ENCODE data around the gene SIRPB2. TPM values are rescaled to one million over a fixed set of nuclear protein-coding genes. Genes with fewer than 3 reads are reported as not detected.
"Not testable (repeated sequence)": the region's sequence is repeated elsewhere in the genome, so short reads cannot be mapped to it uniquely, and the experiment has no call there.

Gene SIRPB2
- total RNA-seq, 1 donor from 2014 or later = 0.20 TPM

DNA sequence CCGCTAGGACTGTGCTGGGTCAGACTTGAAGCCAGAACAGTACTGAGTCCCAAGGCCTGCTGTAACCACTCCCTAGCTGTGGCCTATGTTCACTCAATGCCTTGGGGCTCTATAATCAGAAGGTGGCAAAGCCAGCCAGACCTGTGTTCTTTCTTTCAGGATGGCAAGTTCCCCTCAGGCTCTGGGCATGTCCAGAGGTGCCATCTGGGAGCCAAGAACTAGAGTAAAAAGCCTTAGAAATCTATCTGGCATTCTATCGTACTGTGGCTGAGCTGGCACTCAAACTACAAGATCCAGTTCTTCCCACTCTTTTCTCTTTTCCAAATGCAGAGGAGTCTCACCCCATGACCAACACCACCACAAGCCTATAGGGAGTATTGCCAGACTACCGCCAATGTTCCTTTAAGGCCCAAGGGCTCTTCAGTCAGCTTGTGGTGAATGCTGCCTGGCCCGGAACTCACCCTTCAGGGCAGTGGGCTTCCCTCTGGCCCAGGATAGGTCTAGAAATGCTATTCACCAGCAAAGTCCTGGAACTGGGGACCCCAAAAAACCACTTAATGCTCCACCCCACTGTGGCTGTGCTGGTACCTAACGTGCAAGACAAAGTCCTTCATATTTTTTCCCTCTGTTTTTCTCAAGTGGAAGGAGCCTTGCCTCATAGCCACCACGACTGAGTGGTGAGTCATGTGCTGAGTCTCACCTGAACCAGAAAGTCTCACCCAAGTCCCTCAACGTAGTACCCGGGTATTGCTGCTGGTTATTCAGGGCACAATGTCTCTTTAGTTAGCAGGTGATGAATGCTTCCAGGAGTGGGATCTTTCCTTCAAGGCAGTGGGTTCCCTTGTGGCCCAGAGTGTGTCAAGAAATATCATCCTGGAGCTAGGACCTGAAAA is 8.6 kb upstream of the SIRPB2 start:
- DNase-seq (ENCODE audit: low read depth in 2 of 2) = no peak

DNA sequence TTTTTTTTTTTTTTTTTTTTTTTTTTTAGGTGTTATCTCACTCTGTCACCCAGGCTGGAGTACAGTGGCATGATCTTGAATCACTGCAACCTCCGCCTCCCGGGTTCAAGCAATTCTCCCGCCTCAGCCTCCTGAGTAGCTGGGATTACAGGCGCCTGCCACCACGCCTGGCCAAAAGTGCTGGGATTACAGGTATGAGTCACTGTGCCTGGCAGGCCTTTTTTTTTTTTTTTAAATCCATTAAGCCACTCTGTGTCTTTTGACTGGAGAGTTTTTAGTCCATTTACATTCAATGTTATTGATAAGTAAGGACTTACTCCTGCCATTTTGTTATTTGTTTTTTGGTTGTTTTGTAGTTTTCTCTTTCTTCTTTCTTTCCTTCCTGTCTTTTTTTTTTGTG is 6.2 kb upstream of the SIRPB2 start:
- not testable (repeated sequence) for DNase-seq (ENCODE audit: low read depth in 2 of 2)

DNA sequence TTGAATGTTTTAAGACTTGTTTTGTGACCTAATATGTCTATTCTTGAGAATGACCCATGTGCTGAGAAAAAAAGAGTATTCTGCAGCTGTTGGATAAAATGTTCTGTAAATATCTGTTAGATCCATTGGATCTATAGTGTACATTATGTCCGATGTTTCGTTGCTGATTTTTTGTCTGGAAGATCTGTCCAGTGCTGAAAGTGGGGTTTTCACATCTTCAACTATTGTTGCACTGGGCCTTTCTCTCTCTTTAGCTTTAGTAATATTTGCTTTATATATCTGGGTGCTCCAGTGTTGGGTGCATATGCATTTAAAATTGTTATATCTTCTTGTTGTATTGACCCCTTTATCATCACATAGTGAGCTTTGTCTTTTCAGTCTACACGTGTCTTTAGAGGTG is 5.7 kb upstream of the SIRPB2 start:
- DNase-seq (ENCODE audit: low read depth in 2 of 2) = no peak

DNA sequence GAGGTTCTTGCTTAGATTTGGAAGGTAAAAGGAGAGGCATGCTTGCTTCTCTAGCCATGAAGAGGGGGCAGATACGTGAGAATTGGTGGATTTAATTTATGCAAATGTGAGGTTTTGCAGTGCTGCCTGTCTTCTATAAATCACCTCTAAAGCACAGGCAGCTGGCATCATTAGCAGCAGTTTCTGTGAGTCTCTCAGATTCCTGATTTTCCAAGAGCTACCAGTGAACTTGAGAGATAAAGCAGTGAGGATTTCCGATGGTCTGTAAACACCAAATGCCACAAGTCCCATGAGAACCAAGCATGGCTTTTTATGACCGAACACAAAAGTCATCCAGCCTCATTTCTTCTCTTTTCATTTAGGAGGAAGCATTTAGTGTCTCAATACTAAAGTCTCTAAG is 3.2 kb upstream of the SIRPB2 start:
- no peak for DNase-seq (ENCODE audit: low read depth in 2 of 2)

DNA sequence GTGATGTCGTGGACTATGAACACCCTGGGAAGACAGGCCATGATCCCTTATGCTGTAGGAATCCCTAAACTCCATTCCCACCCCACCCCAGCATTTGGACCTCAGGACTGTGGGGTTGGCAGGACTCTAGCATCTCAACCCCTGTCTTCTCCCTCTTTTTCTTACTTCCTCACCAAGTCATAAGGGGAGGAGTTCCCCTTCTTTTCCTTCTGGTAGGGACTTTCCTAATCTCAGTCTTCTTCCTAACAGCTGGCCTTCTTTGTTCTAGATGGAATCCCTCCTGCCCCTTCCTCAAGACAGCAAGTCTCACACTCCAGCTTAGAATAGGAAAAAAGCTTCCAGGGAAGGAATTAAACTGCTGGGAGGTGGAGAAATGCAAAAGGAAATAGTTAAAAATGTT is 2.3 kb upstream of the SIRPB2 start:
- no peak for DNase-seq (ENCODE audit: low read depth in 2 of 2)

DNA sequence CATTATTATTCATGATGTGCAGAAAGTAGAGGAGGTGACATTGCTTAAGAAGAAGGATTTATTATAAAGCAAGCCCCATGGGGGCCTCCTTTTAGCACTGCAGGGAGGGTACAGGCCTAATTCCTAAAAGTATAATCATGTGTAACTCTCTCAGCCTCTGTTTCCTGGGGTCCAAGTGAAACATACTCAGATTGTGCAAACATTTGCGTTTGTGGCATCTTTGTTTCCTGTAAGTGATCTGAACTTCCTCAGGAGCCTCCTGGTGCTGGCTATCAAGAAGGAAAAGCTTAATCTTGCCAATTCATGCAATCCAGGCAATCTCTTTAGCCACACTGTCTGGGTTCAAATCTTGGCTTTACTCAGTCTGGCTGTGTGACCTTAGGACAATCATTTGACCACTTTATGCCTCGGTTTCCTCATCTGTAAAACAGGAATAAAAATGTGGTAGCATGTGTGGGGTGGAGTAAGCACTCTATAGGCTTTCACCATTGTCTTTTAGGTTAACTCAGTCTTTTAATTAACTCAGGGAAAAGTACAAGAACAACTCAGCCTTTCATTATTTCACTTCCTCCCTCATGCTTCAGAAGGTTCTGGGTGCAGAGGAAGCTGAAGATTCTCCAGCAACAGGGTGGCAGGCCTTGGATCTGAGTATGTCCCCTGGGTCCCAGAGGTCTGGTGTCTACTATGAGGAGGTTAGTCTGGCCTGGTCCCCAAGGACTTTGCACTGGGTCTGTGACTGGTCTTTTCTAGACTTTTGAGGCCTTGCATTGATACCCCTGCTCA is 831 bp upstream of the SIRPB2 start:
- DNase-seq (ENCODE audit: low read depth in 2 of 2) = peak in 1 of 2 donors; percentile 52

DNA sequence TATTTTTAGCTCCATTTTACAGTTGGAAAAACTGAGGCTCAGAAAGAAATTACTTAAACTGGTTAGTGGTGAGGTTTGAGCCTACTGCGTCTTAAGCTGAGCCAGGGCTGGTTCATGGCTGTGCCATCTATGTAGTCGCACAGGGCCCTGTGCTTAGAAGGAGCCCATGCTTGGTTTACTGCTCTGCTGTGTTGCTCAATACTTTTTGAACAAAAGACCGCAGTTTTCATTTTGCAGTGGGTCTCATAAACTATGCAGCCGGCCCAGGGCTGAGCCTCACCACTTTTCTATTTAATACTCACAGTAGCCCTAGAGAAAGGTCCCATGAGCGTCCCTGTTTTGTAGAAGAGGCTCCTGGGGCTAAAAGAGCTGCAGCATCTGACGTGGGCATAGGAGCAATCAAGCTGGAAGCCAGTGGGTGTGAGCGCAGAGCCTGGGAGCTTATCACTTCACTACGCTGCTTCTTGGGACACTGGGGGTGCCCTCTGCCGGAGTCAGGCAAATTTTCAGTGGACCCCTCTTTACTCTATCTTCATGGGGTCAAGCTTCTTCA is 501 bp downstream of the SIRPB2 start:
- DNase-seq (ENCODE audit: low read depth in 2 of 2) = no peak

DNA sequence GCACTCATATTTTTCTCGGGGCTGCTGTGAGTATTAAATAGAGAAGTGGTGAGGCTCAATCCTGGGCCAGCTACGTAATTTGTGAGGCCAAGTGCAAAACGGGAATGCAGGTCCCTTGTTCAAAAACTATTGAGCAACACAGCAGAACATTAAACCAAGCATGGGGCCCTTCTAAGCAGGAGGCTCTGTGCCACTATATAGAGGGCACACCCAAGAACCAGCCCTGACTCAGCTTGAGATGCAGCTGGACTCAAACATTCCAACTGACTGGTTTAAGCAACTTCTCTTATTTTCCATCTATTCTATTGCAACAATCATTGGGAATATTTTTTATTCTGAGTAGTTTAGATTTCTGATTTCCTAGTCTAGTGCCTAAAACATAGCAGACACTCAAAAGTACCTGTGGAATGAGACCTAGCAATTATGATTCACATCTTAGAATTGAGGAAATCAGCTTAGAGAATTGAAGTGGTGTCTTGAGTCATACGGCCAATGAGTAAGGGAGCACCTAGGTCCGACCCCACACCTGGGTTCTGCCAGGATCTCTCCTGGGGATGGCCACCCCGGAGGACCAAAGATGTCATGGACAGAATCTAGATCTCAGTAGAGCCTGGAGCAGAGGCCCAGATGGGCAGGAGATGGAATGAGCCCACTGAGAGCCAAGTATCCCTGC is 1.3 kb downstream of the SIRPB2 start:
- no peak for DNase-seq (ENCODE audit: low read depth in 2 of 2)

DNA sequence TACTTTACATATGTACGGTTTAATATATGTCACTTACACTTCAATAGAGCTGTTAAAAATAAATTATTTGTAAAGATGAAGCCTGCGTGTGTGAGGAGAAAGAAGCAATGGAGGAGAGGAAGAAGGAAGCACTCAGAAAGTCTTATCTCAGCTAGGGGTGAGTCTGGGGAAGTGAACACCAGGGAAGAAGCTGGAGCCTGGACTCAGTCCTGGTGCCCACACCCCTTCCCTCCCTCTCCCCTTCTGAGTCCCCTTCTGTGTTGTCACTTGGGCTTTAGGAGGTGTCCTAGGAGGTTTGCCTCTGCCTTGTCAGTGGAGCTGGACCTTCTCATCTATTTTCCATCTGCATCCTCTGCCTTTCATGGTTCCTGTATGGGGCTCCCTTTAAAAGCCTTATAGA is 1.9 kb downstream of the SIRPB2 start:
- no peak for DNase-seq (ENCODE audit: low read depth in 2 of 2)

DNA sequence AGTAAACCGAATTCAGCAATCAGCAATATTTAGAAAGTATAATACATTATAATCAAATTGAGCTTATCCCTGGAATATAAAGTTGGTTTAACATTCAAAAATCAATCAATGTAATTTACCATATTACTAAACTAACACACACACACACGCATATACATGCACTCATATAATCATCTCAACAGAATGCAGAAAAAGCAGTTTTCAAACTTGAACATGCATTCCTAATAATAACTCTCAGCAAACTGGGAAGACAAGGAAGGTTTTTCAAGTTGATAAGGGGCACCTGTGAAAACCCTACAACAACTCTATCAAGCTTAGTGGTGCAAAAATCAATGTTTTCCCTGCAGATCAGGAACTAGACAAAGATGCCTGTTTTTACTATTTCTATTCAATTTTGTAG is 4.7 kb downstream of the SIRPB2 start:
- no peak for DNase-seq (ENCODE audit: low read depth in 2 of 2)

DNA sequence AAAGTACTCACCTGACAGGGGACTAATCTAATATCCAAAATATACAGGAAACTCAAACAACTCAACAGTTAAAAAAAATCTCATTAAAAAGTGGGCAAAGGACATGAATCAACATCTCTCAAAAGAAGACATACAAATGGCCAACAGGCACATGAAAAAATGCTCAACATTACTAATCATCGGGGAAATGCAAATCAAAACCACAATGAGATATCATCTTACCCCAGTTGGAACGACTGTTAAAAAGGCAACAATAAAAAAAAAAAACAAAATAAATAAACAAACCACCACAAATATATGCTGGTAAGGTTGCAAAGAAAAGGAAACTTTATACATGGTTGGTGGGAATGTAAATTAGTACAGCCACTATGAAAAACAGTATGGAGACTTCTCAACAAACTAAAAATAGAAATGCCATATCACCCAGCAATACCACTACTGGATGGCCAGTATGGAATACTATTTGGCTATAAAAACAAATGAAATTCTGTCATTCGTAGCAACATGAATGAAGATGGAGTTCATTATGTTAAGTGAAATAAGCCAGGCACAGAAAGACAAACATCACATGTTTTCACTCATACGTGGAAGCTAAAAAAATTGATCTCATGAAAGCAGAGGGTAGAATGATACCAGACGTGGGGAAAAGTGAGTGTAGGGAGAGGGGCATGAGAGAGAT is 6.6 kb downstream of the SIRPB2 start:
- DNase-seq (ENCODE audit: low read depth in 2 of 2) = no peak

DNA sequence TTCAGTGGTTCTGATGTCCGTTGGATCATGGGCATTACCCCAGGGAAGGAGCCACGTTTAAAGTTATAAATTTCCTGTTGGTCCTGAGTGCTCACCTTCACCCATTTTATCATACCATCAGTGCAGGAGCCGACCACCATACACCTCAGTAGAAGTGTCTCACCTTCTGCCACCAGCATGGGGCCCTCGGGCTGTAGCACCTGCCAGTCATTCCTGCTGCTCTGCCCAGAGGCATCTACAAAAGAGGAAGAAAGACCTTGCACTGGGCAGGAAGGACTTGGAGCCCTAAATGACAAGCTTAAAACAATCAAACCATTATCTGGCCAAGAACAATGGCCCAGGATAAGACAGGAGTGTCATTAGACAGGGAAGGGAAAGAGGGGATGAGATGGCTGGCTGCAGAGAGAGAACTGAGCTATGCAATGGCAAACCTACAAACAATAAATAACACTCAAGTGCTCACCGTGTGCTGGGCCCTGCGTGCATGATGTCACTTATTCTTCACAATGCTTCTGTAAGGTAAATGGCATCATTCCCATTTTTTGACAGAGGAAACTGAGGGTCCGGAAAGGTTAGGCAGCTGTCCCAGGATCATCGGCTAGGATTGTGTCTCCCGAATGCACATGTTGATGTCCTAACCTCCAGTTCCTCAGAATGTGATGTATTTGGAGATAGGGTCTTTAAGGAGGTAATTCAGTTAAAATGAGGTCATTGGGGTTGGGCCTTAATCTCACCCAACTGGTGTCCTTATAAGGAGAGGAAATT is 11.2 kb downstream of the SIRPB2 start:
- DNase-seq (ENCODE audit: low read depth in 2 of 2) = no peak

DNA sequence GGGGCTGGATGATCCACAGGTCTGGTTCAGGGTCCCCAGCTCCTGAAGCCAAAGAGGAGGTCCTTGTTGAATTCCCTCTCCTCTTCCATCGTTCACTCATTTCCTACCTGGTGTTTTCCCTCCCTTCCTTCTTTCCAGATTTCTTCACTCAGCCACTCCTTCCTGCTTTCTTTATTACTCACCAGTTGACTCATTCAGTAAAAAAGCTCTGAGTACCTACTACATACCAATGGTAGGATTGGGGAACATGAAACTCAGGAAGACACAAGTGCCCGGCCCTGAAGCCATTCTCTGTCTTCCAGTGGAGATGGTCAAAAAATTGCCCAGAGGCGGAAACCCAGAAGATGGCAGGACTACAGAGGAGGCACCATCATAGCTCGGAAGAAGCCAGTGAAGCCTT is 12.7 kb downstream of the SIRPB2 start:
- no peak for DNase-seq (ENCODE audit: low read depth in 2 of 2)

DNA sequence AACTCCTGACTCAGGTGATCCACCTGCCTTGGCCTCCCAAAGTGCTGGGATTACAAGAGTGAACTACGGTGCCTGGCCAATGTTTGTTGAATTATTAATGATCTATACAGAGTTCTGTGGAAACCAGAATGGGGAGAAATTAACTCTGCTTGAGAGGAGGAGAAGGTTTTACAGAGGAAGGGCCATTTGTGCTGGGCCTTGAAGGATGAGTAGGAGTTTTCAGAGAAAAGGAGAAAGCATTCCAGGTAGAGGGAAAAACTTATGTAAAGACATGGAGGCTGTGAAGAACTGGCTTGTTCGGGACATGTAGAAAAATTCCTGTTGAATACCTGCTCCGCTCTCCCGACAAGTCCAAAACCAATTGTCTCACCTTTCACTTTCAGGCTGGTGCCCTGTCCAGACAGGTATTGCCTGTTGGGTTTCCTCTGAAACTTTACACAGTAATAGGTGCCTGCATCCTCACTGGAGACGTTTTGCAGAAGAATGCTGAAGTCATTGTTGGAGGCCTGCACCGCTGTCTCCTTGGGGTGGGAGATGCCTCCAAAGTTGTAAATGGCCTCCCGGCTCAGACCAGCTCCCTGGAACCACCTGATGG is 13.2 kb downstream of the SIRPB2 start:
- no peak for DNase-seq (ENCODE audit: low read depth in 2 of 2)

DNA sequence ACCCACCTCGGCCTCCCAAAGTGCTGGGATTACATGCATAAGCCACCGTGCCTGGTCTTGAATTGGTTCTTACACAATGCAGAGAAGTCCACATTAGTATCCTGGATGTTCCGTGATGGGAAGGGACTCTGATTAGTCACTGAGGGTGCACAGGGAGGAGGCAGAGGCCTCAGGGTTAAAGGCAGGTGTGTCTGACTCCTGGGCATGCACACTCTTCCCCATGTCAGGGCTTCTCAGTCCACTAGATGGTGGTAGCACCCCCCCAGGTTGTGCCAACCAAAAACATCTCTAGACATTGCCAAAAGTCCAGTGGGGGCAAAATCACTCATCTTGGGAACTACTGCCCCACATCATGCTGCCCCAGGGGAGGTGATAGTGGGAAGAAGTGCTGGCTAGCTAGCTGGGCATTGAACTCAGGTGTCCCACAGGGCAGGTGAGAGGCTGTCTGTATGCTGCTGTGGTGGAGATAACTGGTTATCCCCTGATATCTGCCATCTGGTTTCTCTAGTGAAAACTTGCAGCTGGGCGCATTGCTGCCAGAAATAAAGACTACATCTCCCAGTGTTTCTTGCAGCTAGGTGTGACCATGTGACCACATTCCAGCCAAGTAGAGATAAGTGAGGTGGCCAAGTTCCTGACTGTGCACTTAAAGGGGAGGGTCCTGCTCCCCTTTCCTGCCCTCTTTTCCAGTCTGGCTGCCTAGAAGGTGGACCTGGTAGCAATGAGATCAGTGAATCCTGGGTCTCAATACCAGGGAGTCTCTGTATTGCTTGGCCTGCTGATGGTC is 16.2 kb downstream of the SIRPB2 start:
- peak; percentile 26 to 27 for DNase-seq (ENCODE audit: low read depth in 2 of 2)

DNA sequence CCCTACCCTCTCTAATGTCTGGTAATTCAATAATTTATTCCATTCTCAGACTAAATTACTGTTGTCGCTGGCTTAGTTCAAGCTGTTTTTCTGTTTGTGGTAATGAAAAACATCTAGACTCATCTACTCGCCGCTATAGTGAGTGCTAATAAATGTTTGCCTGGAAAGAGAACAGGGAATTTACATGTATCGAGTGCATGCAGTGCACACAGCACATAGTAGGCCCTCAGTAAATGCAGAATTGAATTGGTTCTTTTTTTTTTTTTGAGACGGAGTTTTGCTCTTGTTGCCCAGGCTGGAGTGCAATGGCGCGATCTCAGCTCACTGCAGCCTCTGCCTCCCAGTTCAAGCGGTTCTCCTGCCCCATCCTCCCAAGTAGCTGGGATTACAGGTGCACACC is 16.9 kb downstream of the SIRPB2 start:
- DNase-seq (ENCODE audit: low read depth in 2 of 2) = no peak

DNA sequence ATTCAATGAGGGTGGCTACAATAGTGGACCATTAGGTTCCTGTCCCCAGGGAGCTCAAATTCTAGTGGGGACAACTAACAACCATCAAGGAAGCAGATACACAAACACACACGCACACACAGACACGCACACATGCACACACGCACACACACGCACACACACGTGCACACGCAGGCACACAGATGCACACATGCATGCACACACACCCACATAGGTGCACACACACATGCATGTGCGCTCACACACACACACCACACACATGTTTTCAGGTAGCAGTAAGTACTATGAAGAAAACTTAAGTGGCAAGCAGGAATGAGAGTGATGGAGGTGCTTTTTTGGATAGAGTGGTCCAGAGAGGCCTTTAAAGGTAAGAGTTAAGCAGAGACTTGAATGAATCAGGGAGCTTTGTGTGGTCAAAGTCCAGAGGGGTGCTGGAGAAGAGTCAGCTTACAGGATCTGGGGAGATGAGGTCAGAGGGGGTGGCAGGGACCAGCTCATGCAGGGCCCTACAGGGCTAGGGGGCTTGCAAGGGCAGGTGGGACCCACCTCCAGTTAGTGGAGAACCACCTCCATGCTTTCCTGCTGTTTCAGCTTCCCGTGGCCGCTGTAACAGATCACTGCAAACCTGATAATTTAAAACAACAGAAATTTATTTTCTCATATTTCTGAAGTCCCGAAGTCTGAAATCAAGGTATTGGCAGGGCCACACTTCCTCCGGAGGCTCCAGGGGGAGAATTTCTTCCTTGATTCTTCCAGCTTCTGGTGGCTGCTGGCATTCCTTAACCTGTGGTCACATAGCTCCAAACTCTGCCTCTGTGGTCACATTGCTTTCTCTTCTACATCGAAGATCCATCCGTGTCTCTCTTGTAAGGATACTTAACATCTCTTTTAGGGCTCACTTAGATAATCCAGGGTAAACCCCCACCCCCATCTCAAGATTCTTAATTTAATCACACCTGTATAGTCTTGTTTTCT is 17.7 kb downstream of the SIRPB2 start:
- DNase-seq (ENCODE audit: low read depth in 2 of 2) = no peak

DNA sequence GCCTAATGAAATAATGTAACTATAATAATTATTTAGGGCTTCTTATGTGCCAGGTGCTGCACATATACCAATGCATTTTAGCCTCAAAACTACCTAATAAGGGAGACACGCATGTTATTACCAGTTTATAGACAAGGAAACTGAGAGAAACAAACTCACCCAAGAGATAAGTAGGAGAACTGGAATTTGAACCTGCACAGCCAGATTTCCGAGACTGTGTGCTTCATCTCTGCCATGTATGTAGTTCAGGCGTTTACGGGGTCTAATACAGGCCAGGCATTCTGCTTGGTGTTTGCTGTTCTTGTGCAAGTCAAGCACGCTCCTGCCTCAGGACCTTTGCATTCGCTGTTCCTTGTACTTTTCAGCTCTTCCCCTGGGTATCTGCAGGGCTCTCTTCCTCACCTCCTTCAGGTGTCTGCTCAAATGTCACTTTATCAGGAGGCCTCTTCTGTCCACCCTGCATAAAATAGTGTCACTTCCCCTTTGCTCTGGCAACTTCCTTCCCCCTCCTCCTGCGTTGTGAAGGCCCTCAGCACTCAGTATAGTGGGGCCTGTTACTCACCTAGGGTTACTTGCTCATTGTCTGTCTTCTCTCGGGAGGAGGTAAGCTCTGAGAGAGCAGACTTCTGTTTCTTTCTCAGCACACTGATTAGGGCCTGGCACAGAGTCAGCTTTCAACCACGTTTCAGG is 18.5 kb downstream of the SIRPB2 start:
- DNase-seq (ENCODE audit: low read depth in 2 of 2) = no peak

Measured in lung microvascular endothelial cell (primary cell).